B cell (primary cell): ENCODE results near the gene DNAJC1.

ENCODE experiments used
- EZH2 ChIP-seq: IDR thresholded peaks from 2 replicates; pipeline ENCODE4 v1.6.1; 2012; ENCODE audit warnings: borderline replicate concordance, low read depth, mild to moderate bottlenecking, moderate library complexity, low read length; ENCODE audit not compliant: insufficient read depth, poor library complexity, severe bottlenecking
- TF ChIP-seq, protein P1 (sequence below): fragments of 200-600 bp; IDR thresholded peaks from one replicate; pipeline ENCODE4 v1.8.0; 2022; ENCODE audit warnings: antibody characterized with exemption, mild to moderate bottlenecking

DNA sequence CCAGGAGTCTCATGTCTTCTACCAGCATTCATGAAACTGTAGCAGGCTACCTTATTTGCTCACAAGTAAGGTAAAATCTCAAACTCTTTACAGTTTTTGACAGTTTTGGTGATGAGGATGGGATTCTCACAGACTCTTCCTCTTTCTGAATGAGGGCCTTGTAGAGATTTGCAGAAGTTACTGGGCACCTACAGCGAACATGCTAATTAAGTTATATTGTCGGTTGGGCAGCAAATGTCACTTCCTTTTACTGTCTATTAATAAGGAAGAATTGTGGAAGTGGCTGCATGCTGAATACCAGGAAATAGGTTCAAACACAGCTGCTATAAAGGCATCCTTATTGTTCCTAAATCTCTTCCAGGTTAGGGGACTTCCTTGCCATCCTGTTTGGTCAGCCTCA is 189.6 kb downstream of the DNAJC1 start:
- TF ChIP-seq EZH2, result no peak
- TF ChIP-seq, protein P1, sequence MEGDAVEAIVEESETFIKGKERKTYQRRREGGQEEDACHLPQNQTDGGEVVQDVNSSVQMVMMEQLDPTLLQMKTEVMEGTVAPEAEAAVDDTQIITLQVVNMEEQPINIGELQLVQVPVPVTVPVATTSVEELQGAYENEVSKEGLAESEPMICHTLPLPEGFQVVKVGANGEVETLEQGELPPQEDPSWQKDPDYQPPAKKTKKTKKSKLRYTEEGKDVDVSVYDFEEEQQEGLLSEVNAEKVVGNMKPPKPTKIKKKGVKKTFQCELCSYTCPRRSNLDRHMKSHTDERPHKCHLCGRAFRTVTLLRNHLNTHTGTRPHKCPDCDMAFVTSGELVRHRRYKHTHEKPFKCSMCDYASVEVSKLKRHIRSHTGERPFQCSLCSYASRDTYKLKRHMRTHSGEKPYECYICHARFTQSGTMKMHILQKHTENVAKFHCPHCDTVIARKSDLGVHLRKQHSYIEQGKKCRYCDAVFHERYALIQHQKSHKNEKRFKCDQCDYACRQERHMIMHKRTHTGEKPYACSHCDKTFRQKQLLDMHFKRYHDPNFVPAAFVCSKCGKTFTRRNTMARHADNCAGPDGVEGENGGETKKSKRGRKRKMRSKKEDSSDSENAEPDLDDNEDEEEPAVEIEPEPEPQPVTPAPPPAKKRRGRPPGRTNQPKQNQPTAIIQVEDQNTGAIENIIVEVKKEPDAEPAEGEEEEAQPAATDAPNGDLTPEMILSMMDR, result no peak
